Lung (tissue), 12 donors: ENCODE data around the gene TGFBR2. TPM values are rescaled to one million over a fixed set of nuclear protein-coding genes. Genes with fewer than 3 reads are reported as not detected.

Experiments
- ATAC-seq: fragments of 200-7000 bp; cut with Tn5 transposase; one replicate; pipeline ENCODE4 v1.9.1; 2020; ENCODE audit warnings: moderate number of reproducible peaks; ENCODE audit not compliant: insufficient read depth, low FRiP score
- DNase-seq, 3 donors: peaks; one replicate each; pipeline ENCODE4 v3.0.0-alpha.2; 2013 to 2017
- H3K27ac ChIP-seq, 2 donors: one replicate each; pipeline ENCODE4 v1.5.1; 2013; ENCODE audit warnings: mild to moderate bottlenecking in 2 of 2, moderate library complexity in 2 of 2, control low read depth in 1 of 2, inconsistent platforms in 1 of 2, low read depth in 1 of 2, low read length in 1 of 2
- H3K27me3 ChIP-seq, 3 donors: one replicate each; pipeline ENCODE4 v1.5.1; 2013; ENCODE audit warnings: low read length in 2 of 3; ENCODE audit not compliant: control insufficient read depth in 3 of 3, insufficient read depth in 3 of 3
- H3K36me3 ChIP-seq, 4 donors: one replicate each; pipeline ENCODE4 v1.5.1; 2013; ENCODE audit warnings: low read length in 4 of 4, mild to moderate bottlenecking in 1 of 4, moderate library complexity in 1 of 4; ENCODE audit not compliant: control insufficient read depth in 4 of 4, insufficient read depth in 4 of 4
- H3K4me1 ChIP-seq, 5 donors: one replicate each; pipeline ENCODE4 v1.5.1; 2013; ENCODE audit warnings: low read length in 5 of 5, mild to moderate bottlenecking in 2 of 5, moderate library complexity in 1 of 5; ENCODE audit not compliant: control insufficient read depth in 5 of 5, insufficient read depth in 5 of 5
- H3K4me3 ChIP-seq: one replicate; pipeline ENCODE4 v1.5.1; 2013; ENCODE audit warnings: mild to moderate bottlenecking, control low read depth, moderate library complexity
- H3K9ac ChIP-seq, 2 donors: one replicate each; pipeline ENCODE4 v1.5.1; 2013; ENCODE audit warnings: low read length in 2 of 2, control low read depth in 1 of 2; ENCODE audit not compliant: insufficient read depth in 1 of 2
- H3K9me3 ChIP-seq, 4 donors: one replicate each; pipeline ENCODE4 v1.5.1; 2013; ENCODE audit warnings: low read length in 3 of 4, mild to moderate bottlenecking in 1 of 4, moderate library complexity in 1 of 4; ENCODE audit not compliant: control insufficient read depth in 4 of 4, insufficient read depth in 3 of 4
- WGBS, 2 donors: extraction: QIAGEN DNeasy Blood & Tissue Kit; methylation state at CpG; one replicate each; pipeline ENCODE4 v1.1.7; 2013; 5-methylcytosine and 5-hydroxymethylcytosine counted together
- polyA plus RNA-seq, 2 donors: library from polyadenylated mRNA; stranded (reverse); fragments of 200-250 nt; gene quantifications; one replicate each; pipeline ENCODE4 v1.2.1, GENCODE V29; 2013
- total RNA-seq, 2 donors: library from RNA; depleted of rRNA in 1 of 2; stranded (reverse); fragments of >200 nt in 1 of 2; gene quantifications; one replicate each; pipeline ENCODE4 v1.2.1, GENCODE V29; 2014 to 2021
- TF ChIP-seq, protein P1 (sequence below): IDR thresholded peaks from 2 replicates; pipeline ENCODE4 v1.5.1; 2012; ENCODE audit warnings: mild to moderate bottlenecking; ENCODE audit errors: control extremely low read depth, extremely low read depth
- donor health status: control.
- donor health status: control.
- donor health status: Bipolar disorder and iron deficiency.
- donor health status: healthy.
- donor health status: DM: yes; HTN: yes; CAD: no.

The TGFBR2 gene
- total and polyA plus RNA-seq, 4 donors, result 31.1 to 232 (median 163) TPM

DNA sequence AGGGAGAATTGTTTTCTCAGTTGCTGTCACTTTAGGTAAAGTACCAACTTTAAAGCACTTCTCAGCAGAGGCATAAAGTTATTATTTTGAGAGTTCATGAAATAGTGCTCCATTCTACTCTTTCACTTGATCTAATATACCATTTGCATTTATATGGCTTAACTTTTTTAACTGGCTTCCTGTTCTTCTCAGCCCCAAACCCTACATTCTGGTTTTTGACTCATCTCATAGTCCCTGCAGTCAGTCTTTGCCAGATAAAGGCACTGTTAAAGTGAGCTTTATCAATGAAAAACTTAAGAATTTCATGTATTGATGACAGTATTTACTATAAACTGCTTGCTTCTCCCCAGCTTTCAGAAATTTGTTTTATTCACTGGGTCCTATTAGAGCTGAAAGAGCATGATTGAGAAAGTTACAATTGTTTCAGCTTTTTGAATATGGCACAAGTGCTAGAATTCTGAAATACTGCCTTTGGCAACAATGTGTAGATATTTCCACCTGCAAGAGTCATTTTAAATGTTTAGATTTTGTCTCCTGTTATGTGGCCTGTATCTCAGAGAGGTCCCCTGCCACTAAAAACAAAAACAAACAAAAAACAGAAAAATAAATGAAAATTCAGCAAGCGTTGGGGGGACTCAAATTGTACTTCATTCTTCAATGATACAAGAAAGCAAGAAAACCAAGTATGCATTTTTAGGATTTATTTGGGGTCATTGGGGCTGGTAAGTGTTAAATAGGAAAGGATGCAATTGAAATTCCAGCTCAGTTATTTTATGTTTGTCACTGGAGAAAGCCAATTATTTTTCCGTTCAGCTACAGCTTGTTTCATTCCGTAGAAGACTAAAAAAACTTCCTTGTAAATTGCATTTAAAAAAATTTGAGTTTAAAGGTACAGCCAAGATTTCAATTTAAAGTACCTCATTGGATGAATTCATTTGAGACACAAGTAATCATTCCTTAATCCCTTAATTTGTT, 28.6 kb downstream of the TGFBR2 start:
- Histone ChIP-seq H3K4me1 (peaks cover 0 to 56% (median 17%) of the 10 kb centered on the region in 5 donors), H3K27me3 (no peaks in the 10 kb centered on the region), H3K27ac (no peak overlapping the region), H3K4me3 (no peak overlapping the region), H3K9me3 (no peaks in the 10 kb centered on the region), H3K9ac (no peak overlapping the region), H3K36me3 (peaks cover 0 to 3% (median 2%) of the 10 kb centered on the region in 4 donors)
- WGBS, 2 donors, result 56 to 71% methylated on average over 3 of the region's 3 CpGs
- no peak for ATAC-seq
- TF ChIP-seq, protein P1, sequence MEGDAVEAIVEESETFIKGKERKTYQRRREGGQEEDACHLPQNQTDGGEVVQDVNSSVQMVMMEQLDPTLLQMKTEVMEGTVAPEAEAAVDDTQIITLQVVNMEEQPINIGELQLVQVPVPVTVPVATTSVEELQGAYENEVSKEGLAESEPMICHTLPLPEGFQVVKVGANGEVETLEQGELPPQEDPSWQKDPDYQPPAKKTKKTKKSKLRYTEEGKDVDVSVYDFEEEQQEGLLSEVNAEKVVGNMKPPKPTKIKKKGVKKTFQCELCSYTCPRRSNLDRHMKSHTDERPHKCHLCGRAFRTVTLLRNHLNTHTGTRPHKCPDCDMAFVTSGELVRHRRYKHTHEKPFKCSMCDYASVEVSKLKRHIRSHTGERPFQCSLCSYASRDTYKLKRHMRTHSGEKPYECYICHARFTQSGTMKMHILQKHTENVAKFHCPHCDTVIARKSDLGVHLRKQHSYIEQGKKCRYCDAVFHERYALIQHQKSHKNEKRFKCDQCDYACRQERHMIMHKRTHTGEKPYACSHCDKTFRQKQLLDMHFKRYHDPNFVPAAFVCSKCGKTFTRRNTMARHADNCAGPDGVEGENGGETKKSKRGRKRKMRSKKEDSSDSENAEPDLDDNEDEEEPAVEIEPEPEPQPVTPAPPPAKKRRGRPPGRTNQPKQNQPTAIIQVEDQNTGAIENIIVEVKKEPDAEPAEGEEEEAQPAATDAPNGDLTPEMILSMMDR, result no peak
- no peak for DNase-seq

DNA sequence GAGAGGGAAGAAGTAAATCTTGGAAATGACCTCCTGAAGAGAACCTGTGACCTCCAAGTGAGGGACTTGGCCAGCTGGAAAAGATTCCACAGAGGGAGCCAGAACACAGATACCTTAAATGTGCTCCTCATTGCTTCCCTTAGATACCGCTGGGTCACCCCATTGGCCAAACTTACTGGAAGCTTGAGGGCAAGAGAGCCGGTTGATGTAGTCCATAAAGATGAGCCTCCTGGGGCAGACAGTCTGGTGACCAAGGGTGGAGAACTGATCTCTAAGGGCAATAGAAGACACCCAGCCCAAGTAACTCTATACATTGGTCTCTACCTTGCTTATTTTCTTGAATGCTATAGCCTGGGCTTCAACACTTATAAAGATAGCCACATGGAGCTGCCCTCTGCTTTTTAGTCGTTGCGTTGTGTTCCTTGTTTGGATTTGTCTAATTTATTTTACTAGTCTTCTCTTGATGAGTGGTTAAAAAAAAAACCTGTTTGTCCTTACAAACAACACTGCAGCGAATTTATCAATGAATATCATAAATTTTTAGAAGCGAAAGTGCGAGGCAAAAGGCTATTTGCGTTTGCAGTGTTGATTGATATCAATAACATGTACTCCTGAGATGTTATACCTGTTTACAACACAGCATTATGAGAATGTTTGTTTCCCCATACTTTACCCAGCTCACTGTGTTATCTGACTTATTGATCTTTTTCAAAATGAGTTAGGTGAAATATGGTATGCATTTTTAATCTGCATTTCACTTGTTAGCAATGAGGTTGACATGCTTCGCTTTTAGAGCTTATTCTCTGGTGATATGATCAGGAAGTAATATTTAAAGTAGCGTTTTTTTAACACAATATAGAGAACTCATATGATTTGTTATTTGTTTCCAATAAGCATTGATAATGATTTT, 31.2 kb downstream of the TGFBR2 start:
- no peaks in the 10 kb centered on the region for H3K27me3 ChIP-seq
- no peak overlapping the region for H3K9ac ChIP-seq
- H3K4me3 ChIP-seq, result no peak overlapping the region
- DNase-seq (no peak), ATAC-seq (no peak)
- H3K36me3 ChIP-seq, result peaks cover 0 to 3% (median under 1%) of the 10 kb centered on the region in 4 donors
- no peaks in the 10 kb centered on the region for H3K9me3 ChIP-seq
- 91 to 95% methylated on average over 10 of the region's 10 CpGs for WGBS, 2 donors
- peaks cover 0 to 54% (median 16%) of the 10 kb centered on the region in 5 donors for H3K4me1 ChIP-seq
- no peak overlapping the region for H3K27ac ChIP-seq
- TF ChIP-seq, protein P1, result no peak

DNA sequence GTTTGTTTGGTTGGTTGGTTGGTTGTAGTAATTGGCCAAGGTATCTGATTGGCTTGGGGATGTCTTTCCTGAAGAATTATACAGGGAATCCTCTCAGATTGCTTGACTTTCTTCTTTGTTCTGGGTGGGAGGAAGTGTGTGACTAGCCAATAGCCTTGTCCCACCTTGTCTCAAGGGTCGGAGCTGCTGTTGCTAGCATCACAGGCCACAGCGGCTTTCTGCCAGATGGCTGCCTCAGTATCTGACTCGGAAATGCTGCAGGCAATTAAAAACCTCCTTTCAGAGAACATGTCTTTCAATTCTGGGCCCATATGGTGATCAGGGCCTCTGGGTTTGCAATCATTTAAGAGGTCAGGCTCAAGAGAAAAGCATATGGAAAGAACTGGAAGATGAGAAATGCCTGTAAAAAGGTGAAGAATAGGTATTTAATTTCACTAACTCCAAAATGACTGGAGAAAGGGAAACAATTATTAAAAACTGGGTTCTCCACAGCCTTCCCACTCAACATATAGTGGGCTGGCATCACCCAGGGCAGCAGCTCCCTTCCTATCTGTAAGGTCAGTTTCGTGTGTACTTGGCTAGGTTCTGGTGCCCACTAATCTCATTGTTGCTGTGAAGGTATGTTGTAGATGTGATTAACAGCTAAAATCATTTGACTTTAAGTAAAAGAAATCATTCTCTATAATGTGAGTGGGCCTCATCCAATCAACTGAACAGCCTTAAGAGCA, 32.4 kb downstream of the TGFBR2 start:
- no peak overlapping the region for H3K9ac ChIP-seq
- H3K27ac ChIP-seq, result peak overlapping the region in 1 of 2 donors; percentile 36
- H3K36me3 ChIP-seq, result peaks cover 0 to 2% (median 0%) of the 10 kb centered on the region in 4 donors
- no peaks in the 10 kb centered on the region for H3K27me3 ChIP-seq
- H3K9me3 ChIP-seq, result no peaks in the 10 kb centered on the region
- TF ChIP-seq, protein P1, result no peak
- H3K4me3 ChIP-seq, result no peak overlapping the region
- ATAC-seq (no peak), DNase-seq (no peak)
- peaks cover 0 to 62% (median 15%) of the 10 kb centered on the region in 5 donors for H3K4me1 ChIP-seq
- WGBS, 2 donors, result 68 to 84% methylated on average over 4 of the region's 4 CpGs
